Activated naive CD4-positive, alpha-beta T cell treated with anti-CD3 and anti-CD28 coated beads, Interleukin-2, amount 50 U/mL, for 72 hours (primary cell): ENCODE data around the gene ZAP70. TPM values are rescaled to one million over a fixed set of nuclear protein-coding genes. Genes with fewer than 3 reads are reported as not detected.

Source experiments
- ATAC-seq, 2 donors: fragments of 150-1000 bp; cut with Tn5 transposase; 2 replicates each; pipeline ENCODE4 v1.10.0; 2021; ENCODE audit warnings: mild to moderate bottlenecking in 2 of 2, moderate library complexity in 2 of 2
- DNase-seq, 2 donors: peaks; one replicate each; pipeline ENCODE4 v3.0.0; 2021 to 2022; ENCODE audit warnings: low spot score in 2 of 2
- H3K27ac Mint-ChIP-seq, 2 donors: one replicate each; pipeline ENCODE4 v1.8.0; 2022; ENCODE audit warnings: mild to moderate bottlenecking in 2 of 2, mixed read lengths in 2 of 2
- H3K36me3 Mint-ChIP-seq, 2 donors: one replicate each; pipeline ENCODE4 v1.8.0; 2022; ENCODE audit warnings: mixed read lengths in 2 of 2
- H3K9me3 Mint-ChIP-seq, 2 donors: one replicate each; pipeline ENCODE4 v1.8.0; 2022; ENCODE audit warnings: mixed read lengths in 2 of 2
- total RNA-seq, 2 donors: library from RNA; stranded (reverse); gene quantifications; one replicate each; pipeline ENCODE4 v1.2.3, GENCODE V29; 2022

Gene ZAP70
- total RNA-seq, 2 donors from 2014 or later, result 164 to 235 TPM

DNA sequence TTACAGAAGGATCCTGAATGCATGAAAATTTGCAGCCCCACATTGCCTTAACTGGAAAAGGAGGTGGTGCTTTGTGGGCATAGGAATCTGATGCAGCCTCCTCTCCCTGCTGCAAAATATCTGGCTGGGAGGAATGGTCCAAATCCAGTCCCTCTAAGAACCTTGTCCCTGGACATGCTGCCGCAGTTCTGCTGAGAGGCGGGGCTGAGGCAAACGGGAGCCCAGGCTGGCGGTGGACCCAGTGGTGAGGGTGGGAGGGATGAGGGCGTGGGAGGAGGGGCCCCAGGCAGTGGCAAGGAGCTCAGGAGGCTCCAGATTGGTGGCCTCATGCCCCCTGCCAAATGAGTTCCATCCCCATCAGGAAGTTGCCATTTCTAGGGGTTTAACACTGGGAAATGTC lies 36.2 kb downstream of the ZAP70 start:
- no peak overlapping the region for H3K27ac Mint-ChIP-seq
- H3K9me3 Mint-ChIP-seq, result no peaks in the 10 kb centered on the region
- ATAC-seq (no peak), DNase-seq (peak in 1 of 2 donors; percentile 20)
- H3K36me3 Mint-ChIP-seq, result peaks cover 0 to 2% of the 10 kb centered on the region in 2 donors

- peak in 1 of 2 donors; percentile 3 for DNase-seq
- ATAC-seq, result no peak
- Mint-ChIP-seq H3K36me3 (no peaks in the 10 kb centered on the region), H3K9me3 (no peaks in the 10 kb centered on the region), H3K27ac (no peak overlapping the region)
Measured at GRCh38 chr2:97750017-97750416, 36.6 kb downstream of the ZAP70 start.

GRCh38 chr2:97751752-97752151 lies 38.4 kb downstream of the ZAP70 start:
- Mint-ChIP-seq H3K36me3 (no peaks in the 10 kb centered on the region), H3K27ac (peak overlapping the region in 1 of 2 donors; percentile 12), H3K9me3 (no peaks in the 10 kb centered on the region)
- DNase-seq (peak in 1 of 2 donors; percentile 23), ATAC-seq (no peak)

DNA sequence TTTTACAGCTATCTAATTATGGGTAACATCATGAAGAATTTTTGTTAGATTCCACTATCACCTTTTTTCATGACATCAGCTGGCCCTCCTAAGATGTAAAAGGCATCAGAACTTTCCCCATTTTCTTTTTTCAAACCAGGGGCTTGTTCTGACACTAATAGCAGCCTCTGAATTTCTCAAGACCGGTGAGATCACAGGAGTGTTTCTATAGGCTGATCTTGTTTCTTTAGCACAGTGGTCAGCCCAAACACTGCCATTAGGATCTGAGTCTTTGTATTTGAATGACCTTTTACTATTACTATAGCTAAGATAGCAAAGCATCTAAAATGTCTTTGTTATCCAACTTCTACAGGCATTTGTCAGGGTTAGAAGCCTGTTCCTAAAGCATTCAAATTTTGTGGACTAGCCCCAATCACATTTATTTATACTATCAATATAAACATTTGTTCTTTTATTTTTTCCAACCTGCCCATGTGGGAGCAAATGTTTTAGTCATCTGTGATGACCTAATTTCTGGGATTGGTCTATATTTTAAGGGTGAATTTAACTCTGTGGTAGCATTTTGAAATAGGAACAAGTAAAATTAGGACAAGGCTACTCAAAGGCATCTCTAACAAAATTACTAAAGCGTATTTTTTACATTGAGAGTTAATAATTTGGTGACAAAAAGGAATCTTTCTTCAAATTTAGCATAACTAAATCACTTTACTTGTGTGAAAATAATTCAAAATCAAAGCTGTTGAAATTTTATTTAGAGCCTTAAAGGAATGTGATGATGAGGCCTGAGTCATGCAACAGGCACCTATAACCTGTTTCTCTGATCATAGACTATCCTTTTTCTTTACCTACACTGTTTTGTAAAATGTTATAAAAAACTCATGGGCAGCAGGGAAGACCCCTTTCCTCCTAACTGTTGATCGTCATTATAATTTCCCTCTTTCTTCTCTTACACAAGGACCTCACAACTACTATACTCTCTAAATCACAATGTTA lies 39.3 kb downstream of the ZAP70 start:
- Mint-ChIP-seq H3K27ac (peak overlapping the region in 1 of 2 donors; percentile 25), H3K9me3 (no peaks in the 10 kb centered on the region), H3K36me3 (no peaks in the 10 kb centered on the region)
- no peak for DNase-seq
- no peak for ATAC-seq

GRCh38 chr2:97754690-97755346 lies 41.4 kb downstream of the ZAP70 start:
- Mint-ChIP-seq H3K36me3 (peaks cover 0 to 2% of the 10 kb centered on the region in 2 donors), H3K9me3 (no peaks in the 10 kb centered on the region), H3K27ac (peak overlapping the region in 1 of 2 donors; percentile 52)
- no peak for ATAC-seq
- no peak for DNase-seq

DNA sequence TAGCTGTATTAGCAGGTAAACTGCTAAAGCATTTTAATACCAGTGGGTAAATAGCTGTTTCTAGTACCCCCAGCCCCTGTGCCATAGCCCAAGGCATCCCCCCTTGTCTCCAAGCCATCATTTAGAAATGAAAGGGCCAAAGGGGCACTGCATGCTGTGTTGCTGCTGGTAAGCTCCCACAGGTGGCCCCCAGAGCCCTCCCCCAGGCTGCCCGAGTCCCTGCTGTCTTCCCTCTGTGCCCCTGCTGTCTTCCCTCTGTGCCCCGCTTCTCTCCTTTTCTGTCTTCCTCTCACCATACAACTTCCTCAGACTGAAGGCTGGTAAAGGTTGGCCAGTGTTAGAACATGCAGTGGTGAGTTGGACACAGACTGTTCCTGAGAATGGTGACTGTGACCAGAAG lies 42.1 kb downstream of the ZAP70 start:
- Mint-ChIP-seq H3K9me3 (no peaks in the 10 kb centered on the region), H3K27ac (peak overlapping the region in 1 of 2 donors; percentile 67), H3K36me3 (peaks cover 2 to 8% of the 10 kb centered on the region in 2 donors)
- no peak for DNase-seq
- no peak for ATAC-seq

- Mint-ChIP-seq H3K27ac (peak overlapping the region; percentile 28 to 85), H3K36me3 (peaks cover 7 to 8% of the 10 kb centered on the region in 2 donors), H3K9me3 (no peaks in the 10 kb centered on the region)
- DNase-seq, result no peak
- ATAC-seq, result no peak
Measured at GRCh38 chr2:97757062-97757461, 43.7 kb downstream of the ZAP70 start.

- no peaks in the 10 kb centered on the region for H3K9me3 Mint-ChIP-seq
- no peak for DNase-seq
Measured at GRCh38 chr2:97758131-97758705, 44.8 kb downstream of the ZAP70 start.

GRCh38 chr2:97759727-97760407 lies 46.5 kb downstream of the ZAP70 start:
- peaks cover 7 to 8% of the 10 kb centered on the region in 2 donors for H3K36me3 Mint-ChIP-seq

More at GRCh38 chr2:97758131-97758705, 44.8 kb downstream of the ZAP70 start:
- Mint-ChIP-seq H3K36me3 (peaks cover 7 to 8% of the 10 kb centered on the region in 2 donors), H3K27ac (no peak overlapping the region)
- ATAC-seq, result no peak

GRCh38 chr2:97760480-97761049 lies 47.2 kb downstream of the ZAP70 start:
- peak; percentile 9 to 32 for ATAC-seq
- no peaks in the 10 kb centered on the region for H3K9me3 Mint-ChIP-seq
- no peak for DNase-seq
- peaks cover 7 to 8% of the 10 kb centered on the region in 2 donors for H3K36me3 Mint-ChIP-seq
- peak overlapping the region; percentile 6 to 69 for H3K27ac Mint-ChIP-seq

More at GRCh38 chr2:97759727-97760407, 46.5 kb downstream of the ZAP70 start:
- peak overlapping the region in 1 of 2 donors; percentile 69 for H3K27ac Mint-ChIP-seq
- DNase-seq (no peak), ATAC-seq (no peak)
- no peaks in the 10 kb centered on the region for H3K9me3 Mint-ChIP-seq

GRCh38 chr2:97761192-97761591 lies 47.8 kb downstream of the ZAP70 start:
- ATAC-seq (peak; percentile 72 to 89), DNase-seq (peak; percentile 48 to 67)
- Mint-ChIP-seq H3K27ac (peak overlapping the region in 1 of 2 donors; percentile 69), H3K36me3 (peaks cover 7 to 8% of the 10 kb centered on the region in 2 donors), H3K9me3 (no peaks in the 10 kb centered on the region)

DNA sequence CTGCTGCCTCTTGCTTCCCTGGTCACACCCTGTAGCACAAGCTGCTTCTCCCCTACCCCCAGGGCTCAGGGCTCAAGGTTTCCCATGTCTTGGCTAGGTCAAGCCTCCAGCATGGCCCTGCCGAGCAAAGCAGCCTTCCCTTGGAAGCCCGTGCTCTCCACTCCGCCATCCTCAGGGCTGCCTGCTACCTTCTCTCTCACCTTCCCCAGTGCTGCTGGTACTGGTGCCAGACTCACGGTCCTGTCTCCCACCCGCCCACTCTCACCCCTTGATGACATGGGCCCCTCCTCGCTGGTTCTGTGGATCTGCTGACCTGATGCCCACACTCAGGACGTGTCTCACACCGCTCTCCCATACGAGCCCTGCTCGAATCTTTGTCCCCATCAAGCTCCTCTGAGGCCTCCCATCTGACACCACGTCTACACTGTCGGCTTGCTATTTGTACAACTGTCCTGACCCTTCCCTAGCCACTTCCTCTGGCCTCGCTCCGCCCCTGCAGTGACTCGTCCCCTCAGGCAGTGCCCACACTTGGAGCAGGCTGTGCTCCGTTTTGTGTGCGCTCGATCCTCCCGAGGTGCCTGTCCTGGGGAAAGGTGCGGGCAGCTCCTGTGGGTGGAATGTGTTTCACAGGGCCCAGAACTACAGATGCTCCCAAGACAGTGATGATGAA lies 49.9 kb downstream of the ZAP70 start:
- no peak for DNase-seq
- no peak for ATAC-seq
- peak overlapping the region in 1 of 2 donors; percentile 69 for H3K27ac Mint-ChIP-seq
- H3K9me3 Mint-ChIP-seq, result no peaks in the 10 kb centered on the region
- peaks cover 7 to 8% of the 10 kb centered on the region in 2 donors for H3K36me3 Mint-ChIP-seq

- H3K27ac Mint-ChIP-seq, result no peak overlapping the region
- DNase-seq, result no peak
- no peaks in the 10 kb centered on the region for H3K9me3 Mint-ChIP-seq
- no peak for ATAC-seq
- H3K36me3 Mint-ChIP-seq, result peaks cover 7% of the 10 kb centered on the region in 2 donors
Measured at GRCh38 chr2:97764559-97765263, 51.3 kb downstream of the ZAP70 start.

- ATAC-seq (no peak), DNase-seq (no peak)
- Mint-ChIP-seq H3K27ac (no peak overlapping the region), H3K36me3 (peaks cover 0 to under 1% of the 10 kb centered on the region in 2 donors), H3K9me3 (no peaks in the 10 kb centered on the region)
Measured at GRCh38 chr2:97765933-97766332, 52.6 kb downstream of the ZAP70 start.

GRCh38 chr2:97766567-97766966 lies 53.2 kb downstream of the ZAP70 start:
- Mint-ChIP-seq H3K27ac (no peak overlapping the region), H3K36me3 (no peaks in the 10 kb centered on the region), H3K9me3 (no peaks in the 10 kb centered on the region)
- no peak for DNase-seq
- ATAC-seq, result no peak
